22Rv1 (cell line): ENCODE data around the gene IRF7.

Experiments used
- H3K27ac ChIP-seq: fragments of 450-650 bp; 2 replicates; pipeline ENCODE4 v1.5.1; 2017
- CTCF ChIP-seq: fragments of 450-650 bp; IDR thresholded peaks from 2 replicates; pipeline ENCODE4 v1.5.1; 2017; ENCODE audit warnings: mild to moderate bottlenecking
- ZFX ChIP-seq: fragments of 450-650 bp; IDR thresholded peaks from 2 replicates; pipeline ENCODE4 v1.6.1; 2017; ENCODE audit warnings: antibody characterized with exemption, borderline replicate concordance

Gene IRF7

GRCh38 chr11:646214-646613 lies 30.5 kb upstream of the IRF7 start:
- TF ChIP-seq ZFX (no peak), CTCF (no peak)

GRCh38 chr11:645536-645935 lies 29.8 kb upstream of the IRF7 start:
- no peak overlapping the region for H3K27ac ChIP-seq
- no peak for TF ChIP-seq ZFX
- no peak for TF ChIP-seq CTCF

More at GRCh38 chr11:646214-646613, 30.5 kb upstream of the IRF7 start:
- H3K27ac ChIP-seq: no peak overlapping the region

GRCh38 chr11:643849-644738 lies 28.3 kb upstream of the IRF7 start:
- peak overlapping the region; percentile 55 for H3K27ac ChIP-seq

GRCh38 chr11:643366-643765 lies 27.6 kb upstream of the IRF7 start:
- peak overlapping the region; percentile 55 for H3K27ac ChIP-seq
- TF ChIP-seq ZFX: no peak
- TF ChIP-seq CTCF: no peak

More at GRCh38 chr11:643849-644738, 28.3 kb upstream of the IRF7 start:
- TF ChIP-seq ZFX: no peak
- TF ChIP-seq CTCF: no peak

GRCh38 chr11:641806-642370 lies 26.1 kb upstream of the IRF7 start:
- TF ChIP-seq ZFX (no peak), CTCF (no peak)
- no peak overlapping the region for H3K27ac ChIP-seq

- no peak for TF ChIP-seq ZFX
- no peak overlapping the region for H3K27ac ChIP-seq
These were observed 24.4 kb upstream of the IRF7 start for GRCh38 chr11:640021-640706.

GRCh38 chr11:639332-639955 lies 23.7 kb upstream of the IRF7 start:
- no peak for TF ChIP-seq CTCF
- no peak for TF ChIP-seq ZFX
- no peak overlapping the region for H3K27ac ChIP-seq
